Measurements from ENCODE around the gene IKBKG.
"Not testable (repeated sequence)": the region's sequence is repeated elsewhere in the genome, so short reads cannot be mapped to it uniquely, and the experiment has no call there.

IKBKG gene

GRCh38 chrX:154547245-154548027, at the start of gene IKBKG:
TSS of gene IKBKG (plus strand) at chrX:154547620. CDS start at chrX:154552003, 4,383 bp downstream.
- Mint-ChIP-seq H3K27me3 (no peaks in the 10 kb centered on the region), H3K36me3 (ENCODE audit: low read depth) (peaks cover 20% of the 10 kb centered on the region), H3K4me1 (peaks cover 65% of the 10 kb centered on the region), H3K27ac (peak within 1 kb of the TSS; percentile 93), H3K9me3 (no peaks in the 10 kb centered on the region), H3K4me3 (peak within 1 kb of the TSS; percentile 93)
- DNase-seq (peak; percentile 87), ATAC-seq (peak; percentile 81)

GRCh38 chrX:154501423-154501822, 46.0 kb upstream of the IKBKG start:
- not testable (repeated sequence) for H3K4me1 Mint-ChIP-seq; H3K27me3 Mint-ChIP-seq; DNase-seq; H3K36me3 Mint-ChIP-seq (ENCODE audit: low read depth); ATAC-seq; H3K4me3 Mint-ChIP-seq; H3K27ac Mint-ChIP-seq; H3K9me3 Mint-ChIP-seq

GRCh38 chrX:154502098-154502497, 45.3 kb upstream of the IKBKG start:
- no peak overlapping the region for H3K27ac Mint-ChIP-seq
- H3K36me3 Mint-ChIP-seq (ENCODE audit: low read depth) = peaks cover 2% of the 10 kb centered on the region
- DNase-seq = no peak
- H3K9me3 Mint-ChIP-seq = no peaks in the 10 kb centered on the region
- H3K4me1 Mint-ChIP-seq = no peaks in the 10 kb centered on the region
- H3K4me3 Mint-ChIP-seq = no peak overlapping the region
- ATAC-seq = no peak
- no peaks in the 10 kb centered on the region for H3K27me3 Mint-ChIP-seq

GRCh38 chrX:154502989-154503388, 44.4 kb upstream of the IKBKG start:
- H3K4me3 Mint-ChIP-seq = no peak overlapping the region
- ATAC-seq (no peak), DNase-seq (no peak)
- no peaks in the 10 kb centered on the region for H3K27me3 Mint-ChIP-seq
- H3K27ac Mint-ChIP-seq = no peak overlapping the region
- no peaks in the 10 kb centered on the region for H3K9me3 Mint-ChIP-seq
- no peaks in the 10 kb centered on the region for H3K4me1 Mint-ChIP-seq
- H3K36me3 Mint-ChIP-seq (ENCODE audit: low read depth) = peaks cover 2% of the 10 kb centered on the region

GRCh38 chrX:154505734-154506133, 41.7 kb upstream of the IKBKG start:
- Mint-ChIP-seq H3K4me3 (no peak overlapping the region), H3K36me3 (ENCODE audit: low read depth) (peaks cover 11% of the 10 kb centered on the region), H3K4me1 (peaks cover under 1% of the 10 kb centered on the region), H3K9me3 (no peaks in the 10 kb centered on the region), H3K27ac (no peak overlapping the region), H3K27me3 (no peaks in the 10 kb centered on the region)
- no peak for ATAC-seq
- no peak for DNase-seq

- Mint-ChIP-seq H3K4me1 (peaks cover 9% of the 10 kb centered on the region), H3K9me3 (no peaks in the 10 kb centered on the region), H3K36me3 (ENCODE audit: low read depth) (peaks cover 14% of the 10 kb centered on the region), H3K4me3 (no peak overlapping the region), H3K27ac (no peak overlapping the region), H3K27me3 (no peaks in the 10 kb centered on the region)
- ATAC-seq = no peak
- DNase-seq = no peak
These were observed 40.7 kb upstream of the IKBKG start for GRCh38 chrX:154506483-154507332.

- Mint-ChIP-seq H3K27me3 (no peaks in the 10 kb centered on the region), H3K9me3 (no peaks in the 10 kb centered on the region), H3K4me3 (no peak overlapping the region), H3K4me1 (peaks cover 12% of the 10 kb centered on the region), H3K36me3 (ENCODE audit: low read depth) (peaks cover 14% of the 10 kb centered on the region), H3K27ac (no peak overlapping the region)
- no peak for ATAC-seq
- DNase-seq = no peak
These were observed 39.6 kb upstream of the IKBKG start for GRCh38 chrX:154507673-154508383.

GRCh38 chrX:154508384-154508745, 39.1 kb upstream of the IKBKG start:
- Mint-ChIP-seq H3K4me1 (peaks cover 12% of the 10 kb centered on the region), H3K27me3 (no peaks in the 10 kb centered on the region), H3K9me3 (no peaks in the 10 kb centered on the region), H3K4me3 (no peak overlapping the region), H3K27ac (no peak overlapping the region), H3K36me3 (ENCODE audit: low read depth) (peaks cover 14% of the 10 kb centered on the region)
- DNase-seq (no peak), ATAC-seq (no peak)

GRCh38 chrX:154509455-154509854, 38.0 kb upstream of the IKBKG start:
- Mint-ChIP-seq H3K27me3 (no peaks in the 10 kb centered on the region), H3K4me1 (peaks cover 21% of the 10 kb centered on the region), H3K9me3 (no peaks in the 10 kb centered on the region), H3K4me3 (no peak overlapping the region), H3K27ac (no peak overlapping the region), H3K36me3 (ENCODE audit: low read depth) (peaks cover 19% of the 10 kb centered on the region)
- DNase-seq (no peak), ATAC-seq (no peak)

- Mint-ChIP-seq H3K4me3 (peak overlapping the region; percentile 21), H3K27ac (peak overlapping the region; percentile 78), H3K4me1 (peaks cover 29% of the 10 kb centered on the region), H3K36me3 (ENCODE audit: low read depth) (peaks cover 22% of the 10 kb centered on the region), H3K9me3 (no peaks in the 10 kb centered on the region), H3K27me3 (no peaks in the 10 kb centered on the region)
- no peak for DNase-seq
- ATAC-seq = no peak
These were observed 35.7 kb upstream of the IKBKG start for GRCh38 chrX:154511761-154512160.

- H3K4me3 Mint-ChIP-seq = no peak overlapping the region
- no peak overlapping the region for H3K27ac Mint-ChIP-seq
- no peak for DNase-seq
These were observed 34.4 kb upstream of the IKBKG start for GRCh38 chrX:154512879-154513553.

GRCh38 chrX:154513716-154514115, 33.7 kb upstream of the IKBKG start:
- DNase-seq (no peak), ATAC-seq (no peak)
- H3K4me3 Mint-ChIP-seq = peak overlapping the region; percentile 50
- H3K27ac Mint-ChIP-seq = peak overlapping the region; percentile 84
- H3K4me1 Mint-ChIP-seq = peaks cover 29% of the 10 kb centered on the region
- H3K36me3 Mint-ChIP-seq (ENCODE audit: low read depth) = peaks cover 22% of the 10 kb centered on the region
- H3K9me3 Mint-ChIP-seq = no peaks in the 10 kb centered on the region
- no peaks in the 10 kb centered on the region for H3K27me3 Mint-ChIP-seq

More at GRCh38 chrX:154512879-154513553, 34.4 kb upstream of the IKBKG start:
- H3K9me3 Mint-ChIP-seq = no peaks in the 10 kb centered on the region
- H3K27me3 Mint-ChIP-seq = no peaks in the 10 kb centered on the region
- peaks cover 22% of the 10 kb centered on the region for H3K36me3 Mint-ChIP-seq (ENCODE audit: low read depth)
- no peak for ATAC-seq
- peaks cover 29% of the 10 kb centered on the region for H3K4me1 Mint-ChIP-seq

GRCh38 chrX:154515090-154515965, 32.1 kb upstream of the IKBKG start:
- peaks cover 29% of the 10 kb centered on the region for H3K4me1 Mint-ChIP-seq
- no peaks in the 10 kb centered on the region for H3K27me3 Mint-ChIP-seq
- peak overlapping the region; percentile 86 for H3K4me3 Mint-ChIP-seq
- ATAC-seq (no peak), DNase-seq (peak; percentile 15)
- H3K36me3 Mint-ChIP-seq (ENCODE audit: low read depth) = peaks cover 13% of the 10 kb centered on the region
- no peaks in the 10 kb centered on the region for H3K9me3 Mint-ChIP-seq
- H3K27ac Mint-ChIP-seq = peak overlapping the region; percentile 85
